IPS-18a (cell line): ENCODE measurements around the gene PGA5.

Source experiments
- H3K27ac ChIP-seq: one replicate; pipeline ENCODE4 v1.5.1; 2013; ENCODE audit warnings: low read length
- H3K27me3 ChIP-seq: one replicate; pipeline ENCODE4 v1.6.1; 2013; ENCODE audit warnings: mild to moderate bottlenecking, low read length; ENCODE audit not compliant: control insufficient read depth, insufficient read depth
- H3K36me3 ChIP-seq: one replicate; pipeline ENCODE4 v1.6.1; 2013; ENCODE audit warnings: low read depth, low read length; ENCODE audit not compliant: control insufficient read depth
- H3K4me1 ChIP-seq: one replicate; pipeline ENCODE4 v1.6.1; 2013; ENCODE audit warnings: low read depth, low read length; ENCODE audit not compliant: control insufficient read depth
- H3K4me3 ChIP-seq: one replicate; pipeline ENCODE4 v1.5.1; 2013; ENCODE audit warnings: low read length
- H3K9ac ChIP-seq: one replicate; pipeline ENCODE4 v1.6.1; 2013; ENCODE audit warnings: mild to moderate bottlenecking, low read length, moderate library complexity
- H3K9me3 ChIP-seq: one replicate; pipeline ENCODE4 v1.6.1; 2013; ENCODE audit warnings: low read depth, low read length; ENCODE audit not compliant: control insufficient read depth

Gene PGA5

DNA sequence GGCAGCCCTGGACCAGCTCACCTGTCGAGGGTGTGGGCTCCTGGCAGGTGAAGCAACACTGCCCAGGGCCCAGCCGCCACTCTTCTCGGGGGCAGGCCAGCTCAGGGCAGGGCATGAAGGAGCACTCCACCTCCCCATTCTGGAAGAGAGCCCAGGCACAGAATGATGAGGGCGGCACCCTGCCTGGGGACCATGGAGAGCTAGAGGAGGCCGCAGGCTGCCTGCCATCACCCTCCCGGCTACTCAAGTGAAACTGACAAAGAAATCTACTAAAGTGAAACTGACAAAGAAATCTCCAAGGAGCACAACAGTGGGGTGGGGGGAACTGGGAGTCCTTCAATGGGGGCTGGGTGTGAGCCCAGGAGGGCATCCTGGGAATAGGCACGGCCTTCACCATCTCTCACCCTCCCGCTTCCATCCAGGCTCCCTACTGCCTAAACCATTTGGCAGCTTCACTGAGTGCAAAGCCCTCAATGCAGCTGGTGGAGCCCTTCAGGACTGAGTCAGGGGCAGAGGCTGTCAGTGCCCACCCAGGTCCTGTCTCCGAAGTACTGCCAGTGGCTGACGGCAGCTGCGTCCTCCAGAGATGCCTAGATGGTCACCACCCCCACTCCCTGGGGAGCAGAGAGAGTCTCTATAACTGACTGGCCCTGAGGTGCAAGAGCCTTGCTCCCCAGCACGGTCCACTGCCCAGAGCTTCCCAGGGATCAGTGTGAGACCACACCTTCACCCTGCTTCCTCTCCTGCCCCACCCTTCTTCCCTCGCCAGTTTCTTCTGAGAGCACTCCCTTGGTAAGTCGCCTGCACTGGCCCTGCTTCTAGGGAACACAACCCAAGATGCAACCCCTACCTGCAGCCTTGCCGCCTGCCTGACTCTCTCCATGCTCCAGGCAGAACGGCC is 32.5 kb downstream of the PGA5 start:
- H3K9me3 ChIP-seq, result no peaks in the 10 kb centered on the region
- no peak overlapping the region for H3K9ac ChIP-seq
- H3K36me3 ChIP-seq, result no peaks in the 10 kb centered on the region

DNA sequence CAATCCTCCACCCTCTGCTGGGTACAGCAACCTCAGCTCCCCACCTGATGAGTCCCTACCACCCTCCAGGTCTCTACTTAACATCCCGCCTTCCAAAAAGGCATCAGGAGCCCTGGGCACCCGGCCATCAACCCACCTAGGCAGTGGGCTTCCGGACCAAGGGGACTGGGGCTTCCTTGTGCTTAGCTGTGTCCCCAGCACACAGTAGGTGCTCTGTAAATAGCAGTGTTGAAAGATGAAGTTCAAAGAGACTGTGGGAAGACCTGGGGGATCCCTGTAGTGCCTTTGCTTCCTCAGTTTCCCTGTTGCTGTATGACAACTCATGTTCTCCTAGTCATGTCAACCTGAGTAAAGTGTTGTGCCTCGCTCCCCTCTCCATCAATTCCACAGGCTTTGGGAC is 33.1 kb downstream of the PGA5 start:
- no peaks in the 10 kb centered on the region for H3K4me1 ChIP-seq
- H3K9ac ChIP-seq, result no peak overlapping the region
- H3K9me3 ChIP-seq, result no peaks in the 10 kb centered on the region
- H3K4me3 ChIP-seq, result no peak overlapping the region
- no peak overlapping the region for H3K27ac ChIP-seq
- H3K36me3 ChIP-seq, result no peaks in the 10 kb centered on the region
- H3K27me3 ChIP-seq, result peaks cover 9% of the 10 kb centered on the region

More for the DNA sequence above, 32.5 kb downstream of the PGA5 start:
- H3K27me3 ChIP-seq, result peaks cover 3% of the 10 kb centered on the region
- H3K4me3 ChIP-seq, result no peak overlapping the region
- H3K4me1 ChIP-seq, result no peaks in the 10 kb centered on the region
- H3K27ac ChIP-seq, result no peak overlapping the region

DNA sequence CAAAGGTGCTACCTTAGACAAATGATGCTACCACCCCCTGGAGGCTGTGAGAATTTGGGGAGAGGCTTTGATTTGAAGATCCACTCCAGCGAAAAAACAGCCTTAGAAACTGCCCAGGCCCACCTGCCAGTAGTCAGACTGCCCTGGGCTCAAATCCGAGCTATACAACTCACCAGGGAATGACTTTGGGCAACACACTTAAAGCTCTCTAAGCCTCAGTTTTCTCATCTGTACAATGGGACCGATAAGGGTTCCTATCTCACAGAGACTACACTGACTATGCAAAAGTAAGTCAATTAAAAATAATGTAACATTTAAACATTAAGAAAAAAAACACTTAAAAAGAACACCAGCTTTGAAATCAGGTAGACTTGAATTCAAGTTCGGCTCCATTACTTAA is 34.2 kb downstream of the PGA5 start:
- Histone ChIP-seq H3K9ac (no peak overlapping the region), H3K27ac (no peak overlapping the region), H3K9me3 (no peaks in the 10 kb centered on the region), H3K36me3 (no peaks in the 10 kb centered on the region), H3K4me1 (no peaks in the 10 kb centered on the region), H3K4me3 (no peak overlapping the region), H3K27me3 (peaks cover 10% of the 10 kb centered on the region)

DNA sequence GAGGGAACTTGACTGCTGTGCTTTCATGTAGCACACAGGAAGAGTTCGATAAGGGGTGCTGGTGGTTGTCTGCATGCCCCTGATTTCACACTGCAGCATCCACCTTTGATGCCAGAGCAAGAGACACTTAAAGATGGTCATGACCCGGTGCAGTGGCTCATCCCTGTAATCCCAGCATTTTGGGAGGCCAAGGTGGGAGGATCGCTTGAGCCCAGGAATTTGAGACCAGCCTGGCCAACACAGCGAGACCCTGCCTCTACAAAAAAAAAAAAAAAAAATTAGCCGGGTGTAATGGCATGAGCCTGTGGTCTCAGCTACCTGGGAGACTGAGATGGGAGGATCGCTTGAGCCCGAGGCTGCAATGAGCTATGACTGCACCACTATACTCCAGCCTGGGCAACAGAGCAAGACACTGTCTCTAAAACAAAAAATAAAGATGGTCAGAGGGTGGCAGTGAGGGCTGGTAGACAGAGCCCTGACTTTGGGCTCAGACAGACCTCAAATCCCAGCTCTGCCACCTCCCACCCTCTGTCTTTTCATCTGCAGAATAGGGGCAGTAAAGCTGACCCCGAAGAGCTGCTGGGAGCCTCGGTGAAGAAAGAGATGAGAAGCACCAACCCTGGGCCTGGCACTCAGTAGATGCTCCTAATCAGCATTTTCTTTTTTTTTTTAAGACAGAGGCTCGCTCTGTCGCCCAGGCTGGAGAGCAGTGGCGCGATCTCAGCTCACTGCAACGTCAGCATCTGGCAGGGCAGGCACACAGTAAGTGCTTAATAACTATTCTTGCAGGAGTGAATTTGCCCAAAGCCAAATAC is 36.4 kb downstream of the PGA5 start:
- Histone ChIP-seq H3K9ac (no peak overlapping the region), H3K36me3 (no peaks in the 10 kb centered on the region), H3K27ac (no peak overlapping the region), H3K4me3 (no peak overlapping the region), H3K4me1 (peaks cover 7% of the 10 kb centered on the region), H3K9me3 (no peaks in the 10 kb centered on the region), H3K27me3 (peaks cover 18% of the 10 kb centered on the region)

DNA sequence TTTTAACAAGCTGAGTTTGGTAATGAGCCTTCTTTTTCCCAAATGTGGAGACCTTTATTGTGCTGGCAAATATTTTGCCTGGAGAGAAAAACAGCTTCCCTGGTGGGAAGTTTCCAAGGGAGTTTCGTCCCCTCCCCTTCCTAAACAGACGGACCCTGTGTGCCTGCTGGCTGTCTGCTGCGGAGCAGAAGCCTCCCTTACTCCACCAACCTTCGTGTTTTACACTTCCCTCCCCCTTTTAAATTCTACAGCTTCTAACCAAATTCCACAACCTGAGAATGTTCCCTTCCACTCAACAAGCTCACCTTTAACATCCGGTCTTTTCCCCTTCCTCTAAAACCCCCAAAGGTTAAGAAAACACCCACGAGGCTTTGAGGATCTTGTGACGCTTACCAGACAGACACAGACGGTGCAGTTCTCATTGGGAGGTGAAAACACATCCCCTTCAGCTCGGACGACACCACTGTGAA is 37.1 kb downstream of the PGA5 start:
- no peak overlapping the region for H3K9ac ChIP-seq
- no peak overlapping the region for H3K4me3 ChIP-seq
- no peaks in the 10 kb centered on the region for H3K9me3 ChIP-seq
- H3K27ac ChIP-seq, result no peak overlapping the region
- peaks cover 23% of the 10 kb centered on the region for H3K27me3 ChIP-seq
- peaks cover 7% of the 10 kb centered on the region for H3K4me1 ChIP-seq
- no peaks in the 10 kb centered on the region for H3K36me3 ChIP-seq

DNA sequence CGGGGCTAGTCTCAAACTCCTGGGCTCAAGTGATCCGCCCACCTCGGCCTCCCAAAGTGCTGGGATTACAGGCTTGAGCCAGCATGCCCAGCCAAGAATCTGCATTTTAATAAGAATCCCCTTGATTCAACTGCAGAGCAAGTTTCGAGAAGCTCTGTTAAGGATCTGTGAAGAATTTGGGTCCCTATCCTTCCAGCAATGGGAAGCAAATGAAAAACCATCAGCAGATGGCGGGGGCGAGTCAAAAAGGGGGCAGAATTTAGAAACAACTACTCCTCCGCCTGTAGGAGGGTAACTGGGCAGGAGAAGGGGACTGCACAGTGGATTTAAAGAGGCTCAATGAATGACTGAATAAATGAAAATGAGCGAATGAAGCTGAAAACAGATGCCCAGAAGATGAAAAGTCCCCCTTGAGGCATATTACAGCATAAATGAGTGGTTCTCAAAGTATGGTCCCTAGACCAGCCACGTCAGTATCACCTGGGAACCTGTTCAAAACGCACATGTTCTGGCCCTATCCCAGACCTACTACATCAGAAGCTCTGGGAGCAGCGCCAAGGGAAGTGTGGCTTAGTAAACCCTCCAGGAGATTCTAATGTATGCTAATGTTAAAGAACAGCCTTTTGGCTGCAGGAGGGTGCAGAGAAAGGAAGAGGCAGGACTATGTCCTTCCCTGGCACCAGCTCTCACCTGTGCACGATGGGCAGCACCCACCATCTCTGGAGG is 39.1 kb downstream of the PGA5 start:
- no peak overlapping the region for H3K9ac ChIP-seq

DNA sequence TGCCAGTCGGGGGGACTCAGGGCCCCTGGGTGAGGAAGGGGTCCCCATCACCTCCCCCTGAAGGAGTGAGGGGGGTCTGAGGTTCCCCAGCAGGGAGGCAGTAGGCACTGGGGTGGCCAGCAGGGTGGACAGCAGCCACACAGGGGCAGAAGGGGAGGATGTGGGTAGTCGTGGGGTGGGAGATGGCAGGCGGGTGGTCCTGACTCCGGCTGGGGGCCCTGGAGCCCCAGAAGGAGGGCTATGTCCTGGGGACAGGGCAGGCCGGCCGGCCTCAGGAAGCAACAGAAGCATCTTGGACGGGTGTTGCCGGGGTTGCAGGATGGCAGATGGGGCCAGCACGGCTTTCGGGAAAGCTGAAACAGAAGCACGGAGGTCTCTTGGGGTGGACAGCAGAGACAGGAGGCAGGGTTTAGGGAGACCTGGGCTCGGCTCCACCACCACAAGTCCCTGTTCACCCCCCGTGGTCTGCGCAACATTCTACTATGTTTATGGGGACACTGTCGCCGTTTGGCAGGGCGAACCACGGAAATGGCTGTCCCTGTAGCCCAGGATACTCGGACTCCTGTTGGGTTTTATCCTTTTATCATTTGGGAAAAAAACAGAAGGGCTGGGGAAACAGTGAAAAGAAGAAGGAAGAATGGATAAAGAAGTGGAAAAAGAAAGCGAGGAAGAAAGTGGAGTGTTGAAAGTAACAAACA is 40.1 kb downstream of the PGA5 start:
- no peak overlapping the region for H3K27ac ChIP-seq
- H3K36me3 ChIP-seq, result peaks cover 1% of the 10 kb centered on the region
- peaks cover 7% of the 10 kb centered on the region for H3K4me1 ChIP-seq
- peaks cover 23% of the 10 kb centered on the region for H3K27me3 ChIP-seq
- no peak overlapping the region for H3K4me3 ChIP-seq
- H3K9me3 ChIP-seq, result no peaks in the 10 kb centered on the region
- no peak overlapping the region for H3K9ac ChIP-seq

More for the DNA sequence above, 39.1 kb downstream of the PGA5 start:
- no peaks in the 10 kb centered on the region for H3K9me3 ChIP-seq
- peaks cover 7% of the 10 kb centered on the region for H3K4me1 ChIP-seq
- H3K4me3 ChIP-seq, result no peak overlapping the region
- no peak overlapping the region for H3K27ac ChIP-seq
- peaks cover 23% of the 10 kb centered on the region for H3K27me3 ChIP-seq
- H3K36me3 ChIP-seq, result no peaks in the 10 kb centered on the region

DNA sequence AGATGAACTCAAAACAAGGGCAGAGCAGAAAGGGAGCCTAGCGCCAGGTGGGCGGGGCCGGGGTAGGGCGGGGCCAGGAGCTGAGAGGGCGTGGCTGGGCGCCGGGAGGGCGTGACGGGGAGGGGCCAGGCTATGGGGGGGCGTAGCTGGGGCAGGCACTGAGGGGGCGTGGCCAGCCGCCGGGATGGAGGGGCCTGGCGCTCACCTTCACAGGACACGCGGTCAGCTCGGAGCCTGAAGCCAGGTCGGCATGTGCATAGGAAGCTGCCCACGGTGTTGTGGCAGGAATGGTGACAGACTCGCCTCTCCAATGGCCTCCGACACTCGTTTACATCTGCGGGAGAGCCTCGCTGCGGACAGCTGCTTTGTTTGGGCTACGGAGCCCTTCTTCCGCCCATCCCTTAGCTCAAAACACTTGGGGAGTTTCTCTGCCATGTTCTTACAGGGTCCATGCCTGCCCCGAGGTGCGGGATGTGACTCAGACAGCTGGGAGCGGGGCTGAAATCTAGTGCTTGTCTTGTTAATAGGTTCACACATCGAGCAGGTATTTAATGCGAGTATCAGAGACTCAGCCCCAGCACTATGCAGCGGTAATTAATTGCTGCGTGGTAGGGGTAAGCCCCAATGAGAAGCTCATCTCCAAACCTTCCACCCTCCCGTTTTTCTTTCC is 40.7 kb downstream of the PGA5 start:
- Histone ChIP-seq H3K27me3 (peaks cover 23% of the 10 kb centered on the region), H3K36me3 (peaks cover 2% of the 10 kb centered on the region), H3K4me1 (peaks cover 7% of the 10 kb centered on the region), H3K9me3 (no peaks in the 10 kb centered on the region), H3K27ac (no peak overlapping the region), H3K4me3 (peak overlapping the region; percentile 47), H3K9ac (peak overlapping the region; percentile 47)

DNA sequence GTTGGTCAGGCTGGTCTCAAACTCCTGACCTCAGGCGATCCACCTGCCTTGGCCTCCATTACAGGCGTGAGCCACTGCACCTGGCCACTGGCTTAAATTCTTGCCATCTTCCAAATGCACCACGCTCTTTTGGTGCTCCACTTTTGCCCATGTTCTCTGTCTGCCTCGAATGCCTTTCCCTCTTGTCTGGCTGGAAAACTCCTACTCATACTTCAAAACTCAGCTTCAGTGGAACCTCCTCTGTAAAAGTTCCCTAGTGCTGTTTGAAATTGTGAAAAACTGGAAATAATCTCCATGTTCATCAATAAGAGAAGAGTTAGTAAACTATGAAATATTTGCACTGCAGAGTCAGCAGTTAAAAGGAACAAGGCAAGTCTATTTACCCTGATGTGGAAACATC is 42.6 kb downstream of the PGA5 start:
- H3K4me1 ChIP-seq, result peaks cover 7% of the 10 kb centered on the region
- no peak overlapping the region for H3K27ac ChIP-seq
- peaks cover 2% of the 10 kb centered on the region for H3K36me3 ChIP-seq
- H3K9ac ChIP-seq, result no peak overlapping the region
- H3K4me3 ChIP-seq, result no peak overlapping the region
- H3K27me3 ChIP-seq, result peaks cover 18% of the 10 kb centered on the region
- H3K9me3 ChIP-seq, result no peaks in the 10 kb centered on the region

DNA sequence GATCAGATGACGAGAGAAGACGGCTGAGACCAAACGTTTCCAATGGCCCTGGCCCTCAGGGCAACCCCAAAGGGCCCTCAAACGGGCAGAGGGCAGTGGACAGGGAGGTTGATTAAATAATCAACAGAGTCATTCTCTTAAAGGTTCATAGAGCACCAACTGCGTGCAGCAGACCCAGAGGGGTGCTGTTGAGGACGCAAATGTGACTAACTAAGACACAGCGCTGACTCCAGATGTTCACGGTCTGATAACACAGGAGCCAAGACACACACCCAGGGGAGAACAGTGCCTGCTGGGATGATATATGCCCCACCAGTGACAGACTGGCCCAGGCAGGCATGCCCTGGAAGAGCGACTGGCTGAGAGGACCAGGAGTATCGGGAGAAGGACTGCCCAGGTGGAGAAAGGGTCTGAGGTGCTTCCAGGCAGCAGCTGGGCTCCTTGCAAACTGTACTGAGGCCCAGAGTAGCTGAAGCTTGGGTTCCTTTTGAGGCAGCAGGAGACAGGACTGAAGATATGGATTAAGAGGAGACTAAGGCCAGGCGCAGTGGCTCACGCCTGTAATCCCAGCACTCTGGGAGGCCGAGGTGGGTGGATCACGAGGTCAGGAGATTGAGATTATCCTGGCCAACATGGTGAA is 46.5 kb downstream of the PGA5 start:
- peaks cover 2% of the 10 kb centered on the region for H3K36me3 ChIP-seq
- peaks cover 4% of the 10 kb centered on the region for H3K27me3 ChIP-seq
- H3K4me1 ChIP-seq, result no peaks in the 10 kb centered on the region
- H3K27ac ChIP-seq, result no peak overlapping the region
- H3K9me3 ChIP-seq, result no peaks in the 10 kb centered on the region
- no peak overlapping the region for H3K4me3 ChIP-seq
- no peak overlapping the region for H3K9ac ChIP-seq
